Activated B cell treated with CpG ODN at 0.5 μM for 24 hours (primary cell): ENCODE results near the gene LMNB1. TPM values are rescaled to one million over a fixed set of nuclear protein-coding genes. Genes with fewer than 3 reads are reported as not detected.
"Not testable (repeated sequence)": the region's sequence is repeated elsewhere in the genome, so short reads cannot be mapped to it uniquely, and the experiment has no call there.

Source experiments
- ATAC-seq: fragments of 200-7000 bp; cut with Tn5 transposase; one replicate; pipeline ENCODE4 v1.10.0; 2021; ENCODE audit warnings: low read depth, mild to moderate bottlenecking, moderate library complexity
- CTCF ChIA-PET: fragments of 350-600 bp; sonication (Branson Sonifier 250); formaldehyde crosslinking; loops from one replicate; lab custom pipeline; 2021; ENCODE audit warnings: antibody characterized with exemption; lab: Charles Lee
- POLR2A ChIA-PET: fragments of 350-600 bp; sonication (Branson Sonifier 250); formaldehyde crosslinking; loops from one replicate; lab custom pipeline; 2021; ENCODE audit warnings: antibody characterized with exemption; lab: Charles Lee
- DNase-seq: peaks from one replicate; pipeline ENCODE4 v3.0.0; 2022
- H3K27ac Mint-ChIP-seq: one replicate; pipeline ENCODE4 v1.8.0; 2020; ENCODE audit warnings: mixed read lengths
- H3K27me3 Mint-ChIP-seq: one replicate; pipeline ENCODE4 v1.8.0; 2021; ENCODE audit warnings: mixed read lengths
- H3K36me3 Mint-ChIP-seq: one replicate; pipeline ENCODE4 v1.8.0; 2021; ENCODE audit warnings: low read depth, mixed read lengths
- H3K4me1 Mint-ChIP-seq: one replicate; pipeline ENCODE4 v1.8.0; 2021; ENCODE audit warnings: mixed read lengths
- H3K4me3 Mint-ChIP-seq: one replicate; pipeline ENCODE4 v1.8.0; 2020; ENCODE audit warnings: mild to moderate bottlenecking, mixed read lengths
- H3K9me3 Mint-ChIP-seq: one replicate; pipeline ENCODE4 v1.8.0; 2020; ENCODE audit warnings: mixed read lengths
- CTCF ChIP-seq: fragments of 200-600 bp; IDR thresholded peaks from one replicate; pipeline ENCODE4 v1.8.0; 2022; ENCODE audit warnings: antibody characterized with exemption, mild to moderate bottlenecking
- intact Hi-C: fragments of 100-400 bp; cut with micrococcal nuclease; formaldehyde crosslinking; loops from one replicate; pipeline ENCODE4 v1.15.1; 2024
- total RNA-seq: library from RNA; stranded (reverse); gene quantifications from 2 replicates; pipeline ENCODE4 v1.2.3, GENCODE V29; 2022

Gene LMNB1
- total RNA-seq, 1 donor from 2014 or later, result 34.7 TPM

DNA sequence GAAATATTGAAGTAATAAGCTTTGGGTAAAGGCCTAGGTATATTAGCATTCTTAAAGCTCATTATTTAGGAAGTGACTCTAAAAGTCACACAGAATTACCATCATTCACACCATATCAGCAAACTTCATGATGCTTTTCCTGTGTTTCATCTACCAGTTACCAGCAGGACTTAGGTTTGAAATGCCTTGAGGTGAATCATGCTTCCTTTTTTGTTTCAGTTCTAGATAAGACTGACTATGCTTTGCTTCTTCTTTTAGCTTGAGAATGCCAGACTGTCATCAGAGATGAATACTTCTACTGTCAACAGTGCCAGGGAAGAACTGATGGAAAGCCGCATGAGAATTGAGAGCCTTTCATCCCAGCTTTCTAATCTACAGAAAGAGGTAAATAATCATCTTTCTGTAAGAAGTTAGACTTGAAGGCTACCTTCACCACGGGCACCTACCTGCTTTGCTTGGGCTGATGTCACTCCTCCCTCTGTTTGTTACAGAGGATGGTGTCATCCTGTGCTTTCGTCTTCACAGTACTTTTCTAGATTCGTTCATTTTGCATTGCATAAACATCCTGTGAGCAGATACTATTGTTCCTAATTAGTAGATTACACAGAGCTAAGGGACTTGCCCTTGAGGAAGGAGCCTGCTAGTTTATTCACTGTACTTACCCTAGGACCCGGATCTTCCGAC lies 34.7 kb downstream of the LMNB1 start:
- Mint-ChIP-seq H3K9me3 (no peaks in the 10 kb centered on the region), H3K4me1 (peaks cover 44% of the 10 kb centered on the region), H3K4me3 (peak overlapping the region; percentile 29), H3K36me3 (peaks cover 44% of the 10 kb centered on the region), H3K27me3 (no peaks in the 10 kb centered on the region), H3K27ac (peak overlapping the region; percentile 77)
- peak; percentile 51 for ATAC-seq
- ChIA-PET CTCF (interaction anchor here (2.6 to 5.2 kb wide), 2 partner anchors 10 to 135 kb away, joined by 13 to 32 read pairs; no protein-coding TSS in a partner anchor), POLR2A (interaction anchor here (0.8 to 1.6 kb wide), 6 partner anchors 34 to 261 kb away, joined by 3 to 10 read pairs (median 3); partner anchors contain the start of genes C5orf63 and LMNB1)
- intact Hi-C loops, result no loop called here
- TF ChIP-seq CTCF, result no peak
- no peak for DNase-seq

DNA sequence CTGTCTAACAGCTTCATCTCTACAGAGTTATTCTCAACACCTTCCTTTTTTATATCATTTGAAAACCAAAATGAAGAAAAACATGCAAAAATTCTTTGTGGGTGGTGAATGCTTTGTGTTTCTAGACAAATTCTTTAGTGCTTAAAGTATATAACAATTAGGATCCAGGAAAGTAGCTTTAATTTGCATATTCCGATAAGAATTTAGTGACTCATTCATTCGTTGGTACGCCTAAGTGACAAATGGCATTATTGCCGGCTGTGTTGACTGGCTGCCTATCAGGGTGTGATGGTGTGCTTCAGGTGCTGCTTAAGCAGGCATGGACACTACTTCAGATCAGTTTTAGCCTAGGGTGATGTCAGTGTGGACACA lies 35.2 kb downstream of the LMNB1 start:
- Mint-ChIP-seq H3K27ac (peak overlapping the region; percentile 77), H3K9me3 (no peaks in the 10 kb centered on the region), H3K27me3 (no peaks in the 10 kb centered on the region), H3K4me3 (peak overlapping the region; percentile 29), H3K4me1 (peaks cover 41% of the 10 kb centered on the region), H3K36me3 (peaks cover 45% of the 10 kb centered on the region)
- no peak for DNase-seq
- no peak for ATAC-seq
- intact Hi-C loops, result no loop called here
- POLR2A ChIA-PET, result interaction anchor here (0.8 to 1.6 kb wide), 3 partner anchors 34 to 219 kb away, joined by 3 to 4 read pairs (median 3); no protein-coding TSS in a partner anchor
- TF ChIP-seq CTCF, result no peak
- CTCF ChIA-PET, result interaction anchor here (2.6 to 5.2 kb wide), 2 partner anchors 10 to 135 kb away, joined by 13 to 32 read pairs; no protein-coding TSS in a partner anchor

- POLR2A ChIA-PET, H3K27me3 Mint-ChIP-seq, intact Hi-C loops, CTCF ChIA-PET, H3K27ac Mint-ChIP-seq, H3K4me3 Mint-ChIP-seq, ATAC-seq, H3K9me3 Mint-ChIP-seq, DNase-seq: not testable (repeated sequence)
- peaks cover 34% of the 10 kb centered on the region for H3K4me1 Mint-ChIP-seq
- peaks cover 54% of the 10 kb centered on the region for H3K36me3 Mint-ChIP-seq
Measured at GRCh38 chr5:126813799-126814198, 36.9 kb downstream of the LMNB1 start.

- Mint-ChIP-seq H3K27me3 (no peaks in the 10 kb centered on the region), H3K4me1 (peaks cover 25% of the 10 kb centered on the region), H3K27ac (no peak overlapping the region), H3K9me3 (no peaks in the 10 kb centered on the region), H3K36me3 (peaks cover 55% of the 10 kb centered on the region), H3K4me3 (no peak overlapping the region)
- intact Hi-C loops, result no loop called here
- no peak for TF ChIP-seq CTCF
- ChIA-PET POLR2A (no interaction called here), CTCF (no interaction called here)
- no peak for ATAC-seq
- DNase-seq, result no peak
Measured at GRCh38 chr5:126814721-126815404, 37.9 kb downstream of the LMNB1 start.

- no peak for TF ChIP-seq CTCF
- H3K4me1 Mint-ChIP-seq, result peaks cover 8% of the 10 kb centered on the region
- no peak overlapping the region for H3K4me3 Mint-ChIP-seq
- H3K27me3 Mint-ChIP-seq, result no peaks in the 10 kb centered on the region
- ChIA-PET POLR2A (no interaction called here), CTCF (no interaction called here)
- ATAC-seq (no peak), DNase-seq (no peak)
- no peak overlapping the region for H3K27ac Mint-ChIP-seq
- no peaks in the 10 kb centered on the region for H3K9me3 Mint-ChIP-seq
- intact Hi-C loops, result no loop called here
- H3K36me3 Mint-ChIP-seq, result peaks cover 57% of the 10 kb centered on the region
Measured at GRCh38 chr5:126816649-126817048, 39.7 kb downstream of the LMNB1 start.
